HT-29 (cell line): ENCODE results near the gene TTC21A. TPM values are rescaled to one million over a fixed set of nuclear protein-coding genes. Genes with fewer than 3 reads are reported as not detected.
A peak's percentile ranks its signal among the peaks of the same experiment; 100 is the strongest.

Source experiments
- DNase-seq: peaks from one replicate; pipeline ENCODE4 v3.0.0-alpha.2; 2015; ENCODE audit warnings: low spot score
- total RNA-seq: library from RNA; depleted of rRNA; stranded (reverse); fragments of >200 nt; shearing (Covaris generic); gene quantifications from 2 replicates; pipeline ENCODE4 v1.2.3, GENCODE V29; 2014

TTC21A gene
- total RNA-seq, 1 experiment from 2014 or later = 1.6 TPM

GRCh38 chr3:39118931-39119660 is 11.6 kb downstream of the TTC21A start:
- DNase-seq = no peak

DNA sequence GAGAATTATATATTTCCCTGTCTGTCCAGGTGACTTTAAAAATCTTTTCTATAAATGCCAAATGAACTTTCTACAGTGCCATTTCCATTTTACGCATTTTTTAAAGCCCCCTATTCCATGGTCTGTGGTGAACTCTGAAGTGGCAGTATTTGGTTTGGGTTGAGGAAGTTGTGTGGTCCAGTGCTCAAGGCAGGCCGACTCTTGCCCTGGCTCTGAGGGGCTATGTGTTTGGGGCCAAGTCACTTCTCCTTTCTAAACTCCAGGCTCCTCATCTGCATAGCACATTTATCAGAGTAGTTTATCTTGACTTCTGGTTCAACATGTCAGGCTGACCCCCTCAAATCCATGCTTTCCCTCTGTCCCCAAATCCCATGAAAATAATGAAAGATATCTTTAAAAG is 14.1 kb downstream of the TTC21A start:
- no peak for DNase-seq

DNA sequence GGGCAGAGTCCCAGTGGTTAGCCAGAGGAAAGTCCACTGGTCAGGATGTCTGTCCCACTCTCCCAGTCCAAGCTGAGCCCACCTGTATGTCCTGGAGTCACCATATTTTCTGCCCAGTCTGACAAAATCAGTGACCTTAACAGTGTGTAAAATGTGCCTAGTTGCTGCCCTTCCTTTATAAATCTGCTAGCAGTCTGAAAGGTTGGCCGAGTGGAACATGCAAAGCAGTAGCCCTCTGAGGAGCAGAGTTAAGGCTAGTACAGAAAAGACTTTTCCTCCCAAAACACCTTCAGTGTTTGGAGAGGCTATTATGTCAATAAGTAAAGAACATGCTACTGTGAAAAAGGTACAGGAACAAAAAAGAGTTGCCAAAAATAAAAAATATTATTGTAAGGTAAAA is 15.3 kb downstream of the TTC21A start:
- DNase-seq = no peak

DNA sequence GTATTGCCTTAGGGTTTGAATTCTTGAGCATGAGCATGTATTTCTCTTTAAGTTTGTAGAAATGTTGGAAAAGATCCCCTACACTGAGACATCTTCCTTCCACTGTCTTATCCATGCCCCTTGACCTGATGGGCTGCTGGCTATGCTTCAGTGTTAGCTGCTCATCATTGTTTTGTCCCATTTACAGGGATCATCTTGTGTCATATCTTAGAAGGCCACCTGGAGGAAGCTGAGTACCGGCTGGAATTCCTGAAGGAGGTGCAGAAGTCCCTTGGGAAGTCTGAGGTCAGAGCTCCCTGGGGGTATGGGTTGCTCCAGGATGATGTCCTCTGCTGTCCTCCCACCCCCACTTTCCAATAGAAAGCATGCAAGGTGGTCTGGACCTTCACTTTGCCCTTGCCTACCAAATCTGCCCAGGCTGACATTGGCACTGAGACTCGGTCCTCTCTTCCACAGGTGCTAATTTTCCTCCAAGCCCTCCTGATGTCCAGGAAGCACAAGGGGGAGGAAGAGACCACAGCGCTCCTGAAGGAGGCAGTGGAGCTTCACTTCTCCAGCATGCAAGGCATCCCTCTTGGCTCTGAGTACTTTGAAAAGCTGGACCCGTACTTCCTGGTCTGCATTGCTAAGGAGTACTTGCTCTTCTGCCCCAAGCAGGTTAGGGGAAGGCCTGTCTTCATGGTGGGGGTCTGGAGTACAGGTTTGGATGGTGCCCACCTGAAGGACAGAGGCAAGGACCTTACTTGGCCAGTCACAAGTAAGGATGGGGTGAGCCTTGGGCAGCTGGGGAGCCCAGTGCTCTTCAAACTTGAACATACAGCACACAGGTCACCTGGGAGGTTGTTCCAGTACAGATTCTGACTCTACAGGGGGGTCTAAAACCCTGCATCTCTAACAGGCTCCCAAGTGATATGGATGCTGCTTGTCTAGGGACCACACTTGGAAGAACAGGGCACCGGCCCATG is 17.7 kb downstream of the TTC21A start:
- peak; percentile 53 for DNase-seq

GRCh38 chr3:39125841-39126500 is 18.5 kb downstream of the TTC21A start:
- peak; percentile 57 for DNase-seq

GRCh38 chr3:39126532-39127071 is 19.1 kb downstream of the TTC21A start:
- peak; percentile 43 for DNase-seq

GRCh38 chr3:39127269-39127907 is 19.9 kb downstream of the TTC21A start:
- no peak for DNase-seq

DNA sequence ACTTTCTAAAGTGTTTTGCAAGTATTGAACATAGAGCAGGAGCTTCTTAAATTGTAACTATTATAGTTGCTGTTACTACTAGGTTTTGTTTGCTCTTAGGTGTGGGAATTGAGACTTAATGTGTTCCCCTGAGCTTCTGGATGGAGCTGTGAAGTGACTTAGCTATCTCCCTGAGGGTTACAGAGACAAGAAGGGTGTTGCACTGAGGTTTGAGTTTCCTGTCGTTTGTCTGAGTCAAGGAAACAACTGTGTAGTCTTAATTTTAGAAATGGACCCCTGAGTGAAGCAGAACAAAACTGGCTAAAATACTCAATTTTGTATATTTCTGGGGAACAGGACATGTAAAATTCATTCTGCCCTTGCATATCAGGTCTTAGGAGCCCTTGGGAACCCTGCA is 20.4 kb downstream of the TTC21A start:
- DNase-seq = no peak

GRCh38 chr3:39128951-39129350 is 21.5 kb downstream of the TTC21A start:
- no peak for DNase-seq

DNA sequence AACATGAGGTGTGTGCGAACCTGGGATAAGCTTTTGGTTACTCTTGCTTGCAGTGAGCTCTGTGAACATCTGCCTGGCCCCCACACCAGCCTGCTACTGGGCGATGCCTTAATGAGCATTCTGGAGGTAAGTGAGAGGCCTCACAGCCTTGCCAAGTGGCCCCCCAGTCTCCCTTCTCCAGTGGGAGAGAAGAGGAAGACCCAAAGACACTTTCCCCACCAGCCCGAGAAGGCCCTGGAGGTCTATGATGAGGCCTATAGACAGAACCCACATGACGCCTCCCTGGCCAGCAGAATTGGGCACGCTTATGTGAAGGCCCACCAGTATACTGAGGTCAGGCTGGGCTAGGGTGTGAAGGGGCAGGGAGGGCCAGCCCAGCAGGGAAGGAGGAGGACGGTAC is 22.5 kb downstream of the TTC21A start:
- no peak for DNase-seq

DNA sequence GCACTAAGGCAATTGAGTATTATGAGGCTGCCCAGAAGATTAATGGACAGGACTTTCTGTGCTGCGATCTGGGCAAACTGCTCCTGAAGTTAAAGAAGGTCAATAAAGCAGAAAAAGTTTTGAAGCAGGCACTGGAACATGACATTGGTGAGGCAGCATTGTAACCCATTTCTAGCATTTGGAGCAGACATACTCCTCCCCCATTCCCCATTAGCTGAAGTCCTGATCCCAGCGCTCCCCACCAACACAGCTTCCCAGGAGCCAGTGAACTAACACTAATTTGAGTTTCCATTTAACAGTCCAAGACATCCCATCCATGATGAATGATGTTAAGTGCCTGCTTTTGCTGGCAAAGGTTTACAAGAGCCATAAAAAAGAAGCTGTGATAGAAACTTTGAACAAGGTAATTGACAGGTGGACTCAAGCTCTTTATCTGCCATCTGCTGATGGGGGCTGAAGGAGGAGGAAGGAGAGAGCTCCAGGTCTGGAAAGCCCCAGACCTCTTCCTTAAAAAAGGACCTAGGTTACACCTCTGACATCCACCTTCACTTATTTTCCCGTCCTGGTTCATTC is 23.3 kb downstream of the TTC21A start:
- DNase-seq = no peak

- no peak for DNase-seq
Observed at GRCh38 chr3:39132096-39133092, 24.9 kb downstream of the TTC21A start.

DNA sequence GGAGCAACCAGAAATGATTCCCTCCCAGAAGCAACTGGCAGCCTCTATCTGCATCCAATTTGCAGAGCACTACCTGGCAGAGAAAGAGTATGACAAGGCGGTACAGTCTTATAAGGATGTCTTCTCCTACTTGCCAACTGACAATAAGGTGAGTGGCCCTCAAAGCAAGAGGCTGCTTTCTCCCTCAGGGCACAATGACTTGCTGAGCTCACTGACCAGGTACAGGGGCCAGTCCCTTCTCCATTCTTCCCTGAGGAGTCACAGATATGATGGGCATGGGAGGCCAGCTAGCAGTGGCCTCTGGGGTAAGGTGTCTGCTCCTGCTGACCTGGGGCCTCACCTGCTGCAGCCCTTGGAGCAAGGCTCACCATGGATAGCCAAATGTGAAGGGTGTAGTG is 25.6 kb downstream of the TTC21A start:
- no peak for DNase-seq

- DNase-seq = no peak
Observed at GRCh38 chr3:39133822-39134221, 26.3 kb downstream of the TTC21A start.

DNA sequence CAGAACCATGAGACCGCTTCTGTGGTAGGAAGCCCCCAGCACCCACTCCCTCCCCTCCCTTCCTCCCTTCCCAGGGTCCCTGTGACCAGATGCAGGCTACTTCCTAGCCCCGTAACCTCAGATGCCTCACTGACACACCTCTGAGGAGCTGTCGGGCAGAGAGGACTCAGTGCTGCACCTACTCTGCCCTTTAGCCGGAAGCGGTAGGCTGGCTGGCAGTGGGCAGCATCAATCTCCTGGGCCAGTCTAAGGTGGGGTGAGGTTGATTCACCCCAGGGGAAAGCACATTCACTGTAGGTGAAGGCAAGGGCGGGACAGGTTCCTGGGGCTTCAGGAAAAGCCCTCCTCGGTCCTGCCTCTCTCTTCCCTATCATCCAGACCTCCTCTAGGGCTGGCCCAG is 26.8 kb downstream of the TTC21A start:
- DNase-seq = no peak

GRCh38 chr3:39135170-39135805 is 27.8 kb downstream of the TTC21A start:
- no peak for DNase-seq

- DNase-seq = no peak
Observed at GRCh38 chr3:39136533-39137434, 29.3 kb downstream of the TTC21A start.

DNA sequence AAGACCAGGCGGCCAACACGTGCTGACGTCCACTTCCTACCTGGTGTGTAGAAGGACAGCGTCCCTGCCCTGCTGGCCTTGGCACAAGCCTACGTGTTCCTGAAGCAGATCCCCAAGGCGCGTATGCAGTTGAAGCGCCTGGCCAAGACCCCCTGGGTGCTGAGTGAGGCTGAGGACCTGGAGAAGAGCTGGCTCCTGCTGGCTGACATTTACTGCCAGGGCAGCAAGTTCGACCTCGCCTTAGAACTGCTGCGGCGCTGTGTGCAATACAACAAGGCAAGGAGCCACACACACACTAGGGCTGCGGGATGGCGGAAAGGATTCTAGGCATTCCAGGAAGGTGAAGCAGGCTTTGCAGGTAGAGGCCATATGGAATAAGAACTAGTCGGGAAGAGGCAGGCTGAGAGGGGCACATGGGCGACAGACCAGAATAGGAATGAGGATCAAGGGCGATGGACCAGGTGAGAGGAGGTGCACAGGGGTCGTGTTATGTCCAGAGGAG is 30.0 kb downstream of the TTC21A start:
- DNase-seq = no peak
